BLaER1 (cell line): ENCODE data around the gene XRCC5.

ENCODE experiments used
- H3K27ac ChIP-seq: shearing (Covaris generic); formaldehyde crosslinking; 2 replicates; pipeline ENCODE4 v1.8.1; 2022
- H3K27me3 ChIP-seq: shearing (Covaris generic); formaldehyde crosslinking; 2 replicates; pipeline ENCODE4 v1.8.1; 2022
- H3K36me3 ChIP-seq: shearing (Covaris generic); formaldehyde crosslinking; 2 replicates; pipeline ENCODE4 v1.8.1; 2022
- H3K4me1 ChIP-seq: shearing (Covaris generic); formaldehyde crosslinking; 2 replicates; pipeline ENCODE4 v1.8.1; 2022
- H3K4me2 ChIP-seq: shearing (Covaris generic); formaldehyde crosslinking; 2 replicates; pipeline ENCODE4 v1.8.1; 2022
- H3K4me3 ChIP-seq: shearing (Covaris generic); formaldehyde crosslinking; 2 replicates; pipeline ENCODE4 v1.8.1; 2022
- H3K9ac ChIP-seq: shearing (Covaris generic); formaldehyde crosslinking; 2 replicates; pipeline ENCODE4 v1.8.1; 2022
- H3K9me3 ChIP-seq: shearing (Covaris generic); formaldehyde crosslinking; 2 replicates; pipeline ENCODE4 v1.8.1; 2022
- H4K20me1 ChIP-seq: shearing (Covaris generic); formaldehyde crosslinking; 2 replicates; pipeline ENCODE4 v1.8.1; 2022
- Cebpa-rat ChIP-seq: shearing (Covaris generic); IDR thresholded peaks from 2 replicates; pipeline ENCODE4 v1.8.1; 2022

Gene XRCC5

DNA sequence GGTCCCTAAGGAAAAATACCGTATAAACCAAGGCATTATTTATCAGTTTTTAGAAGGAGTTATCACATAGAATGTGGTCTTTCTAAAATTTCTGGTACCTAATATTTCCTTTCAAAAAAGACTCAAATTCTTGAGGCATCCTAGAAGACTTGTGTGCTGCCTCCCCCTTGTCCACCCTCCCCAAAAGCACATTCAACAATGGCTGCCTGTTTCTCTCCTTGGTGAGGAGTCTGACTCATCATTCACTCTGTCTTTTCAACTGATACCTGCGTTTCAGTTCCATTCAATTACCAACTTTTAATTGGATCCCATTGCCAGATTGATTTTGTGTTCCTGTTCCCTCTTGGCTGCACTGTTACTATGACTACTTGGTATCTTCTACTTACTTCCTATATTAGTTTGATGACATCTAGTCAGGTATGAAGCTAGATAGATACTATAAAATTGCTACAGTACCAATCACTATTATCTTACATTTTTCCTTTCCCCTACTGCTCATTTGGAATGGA is 72.9 kb downstream of the XRCC5 start:
- Histone ChIP-seq H3K9me3 (no peaks in the 10 kb centered on the region), H3K4me3 (no peak overlapping the region), H3K36me3 (peaks cover 81% of the 10 kb centered on the region), H4K20me1 (peaks cover 100% of the 10 kb centered on the region), H3K27ac (no peak overlapping the region), H3K27me3 (no peaks in the 10 kb centered on the region), H3K4me2 (no peak overlapping the region), H3K4me1 (peaks cover 36% of the 10 kb centered on the region), H3K9ac (no peak overlapping the region)
- no peak for TF ChIP-seq Cebpa-rat

DNA sequence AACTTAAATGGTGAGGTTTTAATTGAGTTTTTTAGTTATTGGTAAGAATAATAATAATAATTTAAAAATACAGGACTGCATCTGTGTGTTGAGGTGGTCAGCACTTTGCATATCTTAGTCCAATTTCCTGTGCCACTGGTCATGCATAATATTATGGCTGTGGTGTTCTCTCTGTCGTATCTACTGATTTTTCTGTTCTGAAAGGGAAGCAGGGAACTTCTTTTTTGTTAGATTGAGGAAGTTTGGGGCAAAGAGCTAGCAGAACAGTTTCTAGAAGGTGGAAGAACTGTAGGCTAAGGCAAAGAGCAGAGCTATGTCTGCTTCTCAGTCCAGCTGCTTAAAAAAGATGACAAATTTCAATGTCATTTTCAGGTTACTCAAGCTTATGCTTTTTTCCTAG is 74.3 kb downstream of the XRCC5 start:
- Histone ChIP-seq H4K20me1 (peaks cover 100% of the 10 kb centered on the region), H3K9me3 (no peaks in the 10 kb centered on the region), H3K27ac (no peak overlapping the region), H3K27me3 (no peaks in the 10 kb centered on the region), H3K4me1 (peaks cover 46% of the 10 kb centered on the region), H3K4me3 (no peak overlapping the region), H3K4me2 (no peak overlapping the region), H3K36me3 (peaks cover 81% of the 10 kb centered on the region), H3K9ac (no peak overlapping the region)
- no peak for TF ChIP-seq Cebpa-rat

DNA sequence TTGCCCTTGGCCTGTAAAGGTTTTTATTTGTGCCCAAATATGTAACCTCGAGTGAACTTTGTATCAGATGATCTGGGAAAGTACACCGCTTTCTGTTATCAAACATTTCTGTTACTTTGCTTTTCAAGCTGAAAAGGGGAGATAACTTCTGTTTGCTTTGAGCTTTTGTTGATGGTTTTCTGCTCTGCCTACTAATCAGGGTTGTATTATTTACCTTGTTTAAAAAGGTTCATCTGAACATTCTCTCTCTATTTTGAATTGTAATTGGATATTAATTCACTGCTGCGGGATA is 79.4 kb downstream of the XRCC5 start:
- H3K9me3 ChIP-seq, result no peaks in the 10 kb centered on the region
- H3K4me2 ChIP-seq, result no peak overlapping the region
- H3K27me3 ChIP-seq, result no peaks in the 10 kb centered on the region
- H3K4me3 ChIP-seq, result no peak overlapping the region
- H3K27ac ChIP-seq, result no peak overlapping the region
- no peak for TF ChIP-seq Cebpa-rat
- H4K20me1 ChIP-seq, result peaks cover 100% of the 10 kb centered on the region
- H3K9ac ChIP-seq, result no peak overlapping the region
- H3K4me1 ChIP-seq, result peaks cover 39% of the 10 kb centered on the region
- peaks cover 83% of the 10 kb centered on the region for H3K36me3 ChIP-seq

DNA sequence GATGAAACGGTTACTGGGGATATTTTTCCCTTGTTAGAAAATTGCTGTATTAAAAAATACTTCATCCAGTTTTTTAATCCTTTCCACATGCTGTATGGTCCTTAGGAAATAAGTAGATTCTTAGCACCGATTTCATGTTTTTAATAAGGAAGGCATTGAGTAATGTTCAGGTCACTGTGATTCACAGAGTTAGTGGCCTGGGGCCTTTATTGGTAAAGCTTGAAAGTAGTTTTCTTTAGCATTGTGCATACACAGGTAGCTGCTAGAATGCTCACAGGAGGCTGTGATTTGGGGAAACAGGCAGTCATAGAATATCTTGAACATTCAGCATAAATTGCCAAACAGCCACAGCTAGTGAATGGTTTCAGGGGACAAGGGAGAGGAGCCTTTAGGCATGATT is 79.8 kb downstream of the XRCC5 start:
- Histone ChIP-seq H3K4me1 (peaks cover 35% of the 10 kb centered on the region), H3K27me3 (no peaks in the 10 kb centered on the region), H3K9me3 (no peaks in the 10 kb centered on the region), H3K4me2 (no peak overlapping the region), H4K20me1 (peaks cover 99% of the 10 kb centered on the region), H3K36me3 (peaks cover 83% of the 10 kb centered on the region), H3K27ac (no peak overlapping the region), H3K4me3 (no peak overlapping the region), H3K9ac (no peak overlapping the region)
- TF ChIP-seq Cebpa-rat, result no peak

DNA sequence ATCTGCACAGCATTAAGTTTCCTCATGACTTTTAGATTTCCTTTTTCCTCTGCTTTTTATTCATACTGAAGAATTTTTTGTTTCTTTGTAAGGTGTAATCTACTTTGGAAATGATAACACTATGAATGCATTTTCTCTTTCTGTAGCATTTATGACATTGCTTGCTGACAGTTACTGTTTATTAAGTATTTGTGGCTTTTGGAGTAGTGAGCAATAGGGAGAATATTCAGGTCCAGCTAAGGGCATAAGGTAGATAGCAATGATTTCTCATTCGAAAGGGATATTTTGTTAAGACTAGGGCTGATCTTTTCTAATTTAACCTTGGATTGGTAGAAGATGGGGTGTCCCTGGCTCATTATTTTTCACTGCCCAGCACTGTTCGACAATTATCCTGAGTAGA is 80.3 kb downstream of the XRCC5 start:
- peaks cover 35% of the 10 kb centered on the region for H3K4me1 ChIP-seq
- H3K9me3 ChIP-seq, result no peaks in the 10 kb centered on the region
- H3K27me3 ChIP-seq, result no peaks in the 10 kb centered on the region
- no peak overlapping the region for H3K4me2 ChIP-seq
- H3K4me3 ChIP-seq, result no peak overlapping the region
- H3K36me3 ChIP-seq, result peaks cover 83% of the 10 kb centered on the region
- TF ChIP-seq Cebpa-rat, result no peak
- H3K27ac ChIP-seq, result no peak overlapping the region
- peaks cover 97% of the 10 kb centered on the region for H4K20me1 ChIP-seq
- no peak overlapping the region for H3K9ac ChIP-seq

DNA sequence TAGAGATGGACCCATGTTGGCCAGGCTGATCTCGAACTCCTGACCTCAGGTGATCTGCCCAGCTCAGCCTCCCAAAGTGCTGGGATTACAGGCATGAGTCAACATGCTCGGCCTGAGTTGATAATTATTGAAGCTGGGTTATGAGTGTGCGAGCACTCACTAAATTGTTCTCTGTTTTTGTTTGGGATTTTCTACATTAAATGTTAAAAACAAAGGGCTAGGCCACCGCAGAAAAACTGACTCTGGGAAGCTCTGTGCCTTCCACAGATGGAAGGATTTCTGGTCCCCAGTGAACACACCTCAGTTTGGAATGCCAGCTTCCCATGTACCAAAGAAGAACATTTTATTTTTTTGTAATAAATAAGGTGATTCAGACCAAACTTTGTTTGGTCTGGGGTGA is 83.0 kb downstream of the XRCC5 start:
- peaks cover 100% of the 10 kb centered on the region for H3K36me3 ChIP-seq
- no peaks in the 10 kb centered on the region for H3K27me3 ChIP-seq
- H3K4me2 ChIP-seq, result no peak overlapping the region
- peaks cover 8% of the 10 kb centered on the region for H3K4me1 ChIP-seq
- H3K4me3 ChIP-seq, result no peak overlapping the region
- H3K9me3 ChIP-seq, result no peaks in the 10 kb centered on the region
- peaks cover 89% of the 10 kb centered on the region for H4K20me1 ChIP-seq
- no peak for TF ChIP-seq Cebpa-rat
- no peak overlapping the region for H3K27ac ChIP-seq
- no peak overlapping the region for H3K9ac ChIP-seq

DNA sequence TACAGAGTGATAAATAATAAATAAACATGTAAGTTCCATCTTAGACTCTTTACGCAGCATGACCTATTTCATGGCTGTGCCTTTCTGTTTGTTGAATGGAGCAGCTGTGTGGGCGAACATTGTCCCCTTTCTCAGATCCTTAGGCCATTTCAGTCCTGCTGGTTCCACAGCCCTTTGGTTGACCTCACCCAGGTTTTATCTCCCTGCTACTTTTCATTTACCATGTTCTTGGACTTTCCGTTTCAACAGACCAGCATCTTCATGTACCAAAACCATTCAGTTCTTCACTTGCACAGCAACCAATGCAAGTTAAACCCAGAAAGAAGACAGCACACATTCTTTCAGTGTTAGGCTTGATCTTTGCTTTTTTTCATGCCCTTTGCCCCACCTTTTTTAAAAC is 83.8 kb downstream of the XRCC5 start:
- Histone ChIP-seq H3K9ac (no peak overlapping the region), H3K4me3 (no peak overlapping the region), H3K9me3 (no peaks in the 10 kb centered on the region), H3K27me3 (no peaks in the 10 kb centered on the region), H3K4me2 (no peak overlapping the region), H4K20me1 (peaks cover 87% of the 10 kb centered on the region), H3K27ac (no peak overlapping the region), H3K4me1 (0 out of 2 replicates have a peak, but pooled peaks cover under 1% of the 10 kb centered on the region), H3K36me3 (peaks cover 100% of the 10 kb centered on the region)
- no peak for TF ChIP-seq Cebpa-rat

DNA sequence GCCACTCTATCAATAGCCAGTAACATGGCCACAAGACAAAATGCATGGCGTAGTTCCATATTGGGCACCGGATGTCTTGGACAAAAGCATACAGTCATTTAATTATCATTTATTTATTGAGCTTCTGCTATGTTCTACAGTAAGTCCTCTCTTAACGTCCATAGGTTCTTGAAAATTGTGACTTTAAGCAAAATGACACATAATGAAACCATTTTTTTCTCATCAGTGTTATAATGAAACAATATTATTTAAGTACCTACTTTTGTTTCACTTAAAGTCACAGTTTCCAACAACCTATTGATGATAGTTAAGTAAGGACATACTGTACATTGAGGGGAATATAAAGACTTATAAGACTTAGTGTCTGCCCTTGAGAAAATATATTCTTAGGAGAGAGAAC is 84.9 kb downstream of the XRCC5 start:
- TF ChIP-seq Cebpa-rat, result no peak

DNA sequence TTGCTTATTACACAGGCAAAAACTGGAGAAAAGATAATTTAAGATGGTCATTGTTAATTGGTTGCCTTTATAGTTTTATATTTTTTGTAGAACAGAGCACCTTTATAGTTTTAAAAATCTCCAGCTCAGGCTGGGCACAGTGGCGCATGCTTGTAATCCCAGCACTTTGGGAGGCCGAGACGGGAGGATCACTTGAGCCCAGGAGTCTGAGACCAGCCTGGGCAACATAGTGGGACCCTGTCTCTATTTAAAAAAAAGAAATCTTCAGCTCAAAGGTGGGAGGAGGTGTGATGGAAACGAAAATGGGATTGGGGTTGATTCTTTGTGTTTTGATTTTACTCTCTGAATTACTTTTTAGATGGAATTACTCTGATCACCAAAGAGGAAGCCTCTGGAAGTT is 85.4 kb downstream of the XRCC5 start:
- Histone ChIP-seq H3K9ac (no peak overlapping the region), H3K36me3 (peaks cover 100% of the 10 kb centered on the region), H3K4me2 (no peak overlapping the region), H3K4me3 (no peak overlapping the region), H3K9me3 (no peaks in the 10 kb centered on the region), H3K27me3 (no peaks in the 10 kb centered on the region), H3K4me1 (no peaks in the 10 kb centered on the region), H4K20me1 (peaks cover 78% of the 10 kb centered on the region), H3K27ac (no peak overlapping the region)
- TF ChIP-seq Cebpa-rat, result no peak

More for the DNA sequence above, 84.9 kb downstream of the XRCC5 start:
- H3K9ac ChIP-seq, result no peak overlapping the region
- H3K4me3 ChIP-seq, result no peak overlapping the region
- no peak overlapping the region for H3K27ac ChIP-seq
- H4K20me1 ChIP-seq, result peaks cover 80% of the 10 kb centered on the region
- H3K9me3 ChIP-seq, result no peaks in the 10 kb centered on the region
- H3K27me3 ChIP-seq, result no peaks in the 10 kb centered on the region
- no peak overlapping the region for H3K4me2 ChIP-seq
- H3K36me3 ChIP-seq, result peaks cover 100% of the 10 kb centered on the region
- no peaks in the 10 kb centered on the region for H3K4me1 ChIP-seq

DNA sequence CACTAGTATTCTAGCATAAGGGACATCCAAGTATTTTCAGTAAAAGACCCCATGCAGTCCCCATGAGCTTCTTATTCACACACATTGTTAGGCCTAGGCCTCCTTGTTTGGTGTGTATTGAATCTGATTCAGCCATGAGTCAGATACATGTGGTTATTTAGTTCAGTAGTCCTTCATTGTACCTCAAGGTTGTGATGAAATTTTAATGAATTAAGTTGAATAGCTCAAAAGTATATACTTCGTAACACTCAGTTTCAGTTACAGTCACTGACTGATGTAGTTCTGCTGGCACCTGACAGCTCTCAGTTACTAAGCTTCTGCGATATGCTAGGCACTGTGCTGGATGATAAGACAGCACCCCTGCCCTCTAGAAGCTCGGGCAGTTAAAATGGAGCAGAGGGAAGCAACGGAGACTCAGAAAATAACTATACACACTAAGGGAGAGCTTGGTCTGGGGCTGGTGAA is 86.4 kb downstream of the XRCC5 start:
- Histone ChIP-seq H3K9ac (no peak overlapping the region), H3K27me3 (no peaks in the 10 kb centered on the region), H3K36me3 (peaks cover 100% of the 10 kb centered on the region), H3K27ac (no peak overlapping the region), H3K4me1 (no peaks in the 10 kb centered on the region), H3K4me2 (no peak overlapping the region), H4K20me1 (peaks cover 73% of the 10 kb centered on the region), H3K4me3 (no peak overlapping the region), H3K9me3 (no peaks in the 10 kb centered on the region)
- TF ChIP-seq Cebpa-rat, result no peak

DNA sequence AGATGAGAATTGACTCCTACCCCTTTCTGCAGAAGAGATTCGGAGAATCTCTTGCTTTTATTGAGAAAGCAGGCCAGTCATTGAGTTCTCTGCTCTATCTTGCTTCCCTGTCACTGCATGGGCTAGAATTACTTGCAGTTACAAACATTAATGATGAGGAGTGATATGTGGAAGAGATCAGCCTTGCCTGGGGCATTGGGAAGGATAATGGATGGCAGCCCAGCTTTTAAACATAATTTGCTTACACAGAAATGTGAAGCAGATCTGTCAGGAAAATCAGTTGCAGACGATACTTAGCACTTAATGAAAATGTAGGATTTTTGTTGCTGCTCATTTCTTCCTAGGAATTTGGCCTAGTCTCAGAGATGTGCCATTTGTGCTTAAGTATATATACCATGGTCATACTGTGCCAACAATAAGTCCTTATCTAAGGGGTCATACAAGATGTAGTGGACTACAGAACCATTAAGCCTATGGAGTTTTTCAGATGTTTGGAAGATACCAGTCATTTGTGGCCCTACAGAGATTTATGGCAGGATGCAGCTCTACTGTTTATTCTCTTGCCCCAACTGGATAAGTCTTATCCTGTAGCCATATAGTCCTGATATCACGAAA is 92.7 kb downstream of the XRCC5 start:
- Histone ChIP-seq H3K4me2 (no peak overlapping the region), H3K9me3 (no peaks in the 10 kb centered on the region), H3K36me3 (peaks cover 100% of the 10 kb centered on the region), H3K27ac (no peak overlapping the region), H3K9ac (no peak overlapping the region), H4K20me1 (peaks cover 55% of the 10 kb centered on the region), H3K4me3 (no peak overlapping the region), H3K4me1 (no peaks in the 10 kb centered on the region), H3K27me3 (no peaks in the 10 kb centered on the region)
- no peak for TF ChIP-seq Cebpa-rat
